NCI-H446 (cell line): Measurements from ENCODE around the gene SLC17A7.

Experiments
- DNase-seq, 2 experiments: peaks; one replicate each; lab custom pipeline; 2025; lab: John Stamatoyannopoulos, UW

Gene SLC17A7

GRCh38 chr19:49427855-49428546, 13.3 kb downstream of the SLC17A7 start:
- no peak for DNase-seq

GRCh38 chr19:49427339-49427738, 14.0 kb downstream of the SLC17A7 start:
- no peak for DNase-seq

GRCh38 chr19:49425922-49426592, 15.3 kb downstream of the SLC17A7 start:
- no peak for DNase-seq

- DNase-seq: no peak
Observed at GRCh38 chr19:49425178-49425577, 16.1 kb downstream of the SLC17A7 start, which contains the start of gene GFY. TSS of gene GFY (plus strand) at chr19:49425388. CDS start at chr19:49426431, 1,043 bp downstream.

GRCh38 chr19:49423985-49424303, 17.4 kb downstream of the SLC17A7 start:
- no peak for DNase-seq

GRCh38 chr19:49423071-49423984, 18.0 kb downstream of the SLC17A7 start, which contains the start of gene PTH2:
TSS of gene PTH2 (minus strand) at chr19:49423441. CDS start at chr19:49423339, 102 bp downstream.
- DNase-seq: no peak

- DNase-seq: no peak
Observed at GRCh38 chr19:49422407-49423070, 18.8 kb downstream of the SLC17A7 start.

GRCh38 chr19:49421878-49422202, 19.5 kb downstream of the SLC17A7 start:
- DNase-seq: no peak

- peak in 1 of 2 experiments; percentile 84 for DNase-seq
Observed at GRCh38 chr19:49421039-49421877, 20.1 kb downstream of the SLC17A7 start.

- no peak for DNase-seq
Observed at GRCh38 chr19:49420227-49420626, 21.1 kb downstream of the SLC17A7 start.

GRCh38 chr19:49419173-49419572, 22.2 kb downstream of the SLC17A7 start:
- no peak for DNase-seq

- DNase-seq: no peak
Observed at GRCh38 chr19:49418511-49418910, 22.8 kb downstream of the SLC17A7 start.

GRCh38 chr19:49417088-49417487, 24.2 kb downstream of the SLC17A7 start:
- no peak for DNase-seq

GRCh38 chr19:49415810-49416200, 25.5 kb downstream of the SLC17A7 start:
- DNase-seq: no peak

- DNase-seq: no peak
Observed at GRCh38 chr19:49415102-49415809, 26.1 kb downstream of the SLC17A7 start.

GRCh38 chr19:49414256-49414655, 27.1 kb downstream of the SLC17A7 start:
- DNase-seq: no peak

GRCh38 chr19:49413348-49413747, 28.0 kb downstream of the SLC17A7 start:
- no peak for DNase-seq

GRCh38 chr19:49411681-49412326, 29.5 kb downstream of the SLC17A7 start:
- DNase-seq: no peak

- DNase-seq: no peak
Observed at GRCh38 chr19:49409441-49410029, 31.8 kb downstream of the SLC17A7 start.
